Upper lobe of left lung (tissue), 4 donors: Measurements from ENCODE around the gene NOL4L.

Source experiments
- CTCF ChIP-seq, 6 experiments: fragments of 450-650 bp in 4 of 6; fragments of 200-600 bp in 2 of 6; sonication (generic) in 2 of 6; IDR thresholded peaks; one replicate each; pipeline ENCODE4 v1.5.1; 2016 to 2019; ENCODE audit warnings: antibody characterized with exemption in 6 of 6
- EP300 ChIP-seq, 4 donors: sonication (generic); formaldehyde crosslinking; IDR thresholded peaks; one replicate each; pipeline ENCODE4 v1.5.1; 2017; ENCODE audit warnings: antibody characterized with exemption in 4 of 4, control low read depth in 2 of 4
- POLR2A ChIP-seq, 4 donors: fragments of 450-650 bp; IDR thresholded peaks; one replicate each; pipeline ENCODE4 v1.5.1; 2016 to 2017; ENCODE audit warnings: antibody characterized with exemption in 4 of 4, mild to moderate bottlenecking in 2 of 4
- POLR2AphosphoS5 ChIP-seq, 2 donors: sonication (generic); formaldehyde crosslinking; IDR thresholded peaks; one replicate each; pipeline ENCODE4 v1.5.1; 2017; ENCODE audit warnings: antibody characterized with exemption in 2 of 2

DNA sequence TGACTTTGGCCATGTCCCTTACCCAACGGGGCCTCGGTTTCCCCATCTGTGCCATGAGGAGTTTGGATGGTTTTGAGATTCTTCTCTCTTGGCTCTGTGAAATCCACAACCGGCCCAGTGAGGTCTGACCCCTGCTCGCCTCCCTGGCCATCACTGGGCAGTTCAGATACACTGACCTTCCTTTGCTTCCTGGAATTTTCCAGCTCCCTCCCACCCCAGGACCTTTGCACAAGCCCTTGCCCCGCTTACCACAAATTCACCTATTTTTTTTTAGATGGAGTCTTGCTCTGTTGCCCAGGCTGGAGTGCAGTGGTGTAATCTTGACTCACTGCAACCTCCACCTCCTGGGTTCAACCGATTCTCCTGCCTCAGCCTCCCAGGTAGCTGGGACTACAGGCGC is 12.6 kb upstream of the NOL4L start:
- no peak for TF ChIP-seq CTCF (IDR thresholded peaks at IDR 0.05)
- TF ChIP-seq POLR2A (IDR thresholded peaks at IDR 0.05): no peak
- no peak for TF ChIP-seq POLR2AphosphoS5 (IDR thresholded peaks at IDR 0.05)
- TF ChIP-seq EP300 (IDR thresholded peaks at IDR 0.05): no peak
